Kasumi-1 (cell line): ENCODE results near the gene R3HDM2.
"Not testable (repeated sequence)": the region's sequence is repeated elsewhere in the genome, so short reads cannot be mapped to it uniquely, and the experiment has no call there.

ENCODE experiments used
- DNase-seq, 2 experiments: peaks; one replicate each; lab custom pipeline; 2025; lab: John Stamatoyannopoulos, UW

R3HDM2 gene

GRCh38 chr12:57426948-57427347, 3.9 kb downstream of the R3HDM2 start:
- DNase-seq: not testable (repeated sequence)

- DNase-seq: no peak
These were observed 10.4 kb downstream of the R3HDM2 start for GRCh38 chr12:57420482-57420881.

GRCh38 chr12:57419495-57419894, 11.3 kb downstream of the R3HDM2 start:
- DNase-seq: no peak

GRCh38 chr12:57418255-57418654, 12.6 kb downstream of the R3HDM2 start:
- DNase-seq: no peak

- no peak for DNase-seq
These were observed 14.5 kb downstream of the R3HDM2 start for GRCh38 chr12:57416039-57416996.

- no peak for DNase-seq
These were observed 15.8 kb downstream of the R3HDM2 start for GRCh38 chr12:57415088-57415487.

- DNase-seq: not testable (repeated sequence)
These were observed 16.7 kb downstream of the R3HDM2 start for GRCh38 chr12:57414160-57414559.

GRCh38 chr12:57410534-57410933, 20.3 kb downstream of the R3HDM2 start:
- no peak for DNase-seq

- no peak for DNase-seq
These were observed 25.7 kb downstream of the R3HDM2 start for GRCh38 chr12:57404966-57405640.

GRCh38 chr12:57402156-57402555, 28.7 kb downstream of the R3HDM2 start:
- DNase-seq: not testable (repeated sequence)

- no peak for DNase-seq
These were observed 29.7 kb downstream of the R3HDM2 start for GRCh38 chr12:57401165-57401564.

- not testable (repeated sequence) for DNase-seq
These were observed 31.0 kb downstream of the R3HDM2 start for GRCh38 chr12:57399718-57400463.

GRCh38 chr12:57397441-57397840, 33.4 kb downstream of the R3HDM2 start:
- DNase-seq: no peak

- DNase-seq: no peak
These were observed 35.7 kb downstream of the R3HDM2 start for GRCh38 chr12:57395121-57395520.

- no peak for DNase-seq
These were observed 40.7 kb downstream of the R3HDM2 start for GRCh38 chr12:57390174-57390573.

- no peak for DNase-seq
These were observed 41.8 kb downstream of the R3HDM2 start for GRCh38 chr12:57389033-57389432.

- no peak for DNase-seq
These were observed 42.4 kb downstream of the R3HDM2 start for GRCh38 chr12:57388425-57388824.

GRCh38 chr12:57386187-57386720, 44.6 kb downstream of the R3HDM2 start:
- DNase-seq: no peak

- no peak for DNase-seq
These were observed 45.3 kb downstream of the R3HDM2 start for GRCh38 chr12:57385586-57385985.

GRCh38 chr12:57384478-57384877, 46.4 kb downstream of the R3HDM2 start:
- DNase-seq: no peak

- DNase-seq: no peak
These were observed 49.1 kb downstream of the R3HDM2 start for GRCh38 chr12:57381693-57382220.

- DNase-seq: no peak
These were observed 50.5 kb downstream of the R3HDM2 start for GRCh38 chr12:57380300-57380699.
